Suprapubic skin (tissue), 4 donors: Measurements from ENCODE around the gene LRRC61.

Experiments
- CTCF ChIP-seq, 2 donors: fragments of 200-600 bp in 1 of 2; fragments of 450-650 bp in 1 of 2; sonication (generic) in 1 of 2; IDR thresholded peaks; one replicate each; pipeline ENCODE4 v1.5.1; 2016 to 2019; ENCODE audit warnings: antibody characterized with exemption in 2 of 2, mild to moderate bottlenecking in 1 of 2, moderate library complexity in 1 of 2
- POLR2A ChIP-seq, 2 donors: fragments of 450-650 bp; IDR thresholded peaks; one replicate each; pipeline ENCODE4 v1.6.1; 2017; ENCODE audit warnings: antibody characterized with exemption in 2 of 2, mild to moderate bottlenecking in 2 of 2, moderate library complexity in 2 of 2
- POLR2AphosphoS5 ChIP-seq, 3 donors: sonication (generic); formaldehyde crosslinking; IDR thresholded peaks; one replicate each; pipeline ENCODE4 v1.6.1; 2017; ENCODE audit warnings: antibody characterized with exemption in 3 of 3

- TF ChIP-seq CTCF (IDR thresholded peaks at IDR 0.05), result no peak
- TF ChIP-seq POLR2A (IDR thresholded peaks at IDR 0.05), result no peak
- no peak for TF ChIP-seq POLR2AphosphoS5 (IDR thresholded peaks at IDR 0.05)
Observed at GRCh38 chr7:150384406-150385301, 61.5 kb downstream of the LRRC61 start.
